GM21528 (cell line): ENCODE measurements around the gene RHOV.
"Not testable (repeated sequence)": the region's sequence is repeated elsewhere in the genome, so short reads cannot be mapped to it uniquely, and the experiment has no call there.

Experiments used
- ATAC-seq: cut with Tn5 transposase; IDR thresholded peaks from one replicate; pipeline ENCODE4 v1.9.1; 2021; ENCODE audit warnings: mild to moderate bottlenecking, moderate library complexity; ENCODE audit not compliant: unreplicated experiment, low FRiP score

Gene RHOV

DNA sequence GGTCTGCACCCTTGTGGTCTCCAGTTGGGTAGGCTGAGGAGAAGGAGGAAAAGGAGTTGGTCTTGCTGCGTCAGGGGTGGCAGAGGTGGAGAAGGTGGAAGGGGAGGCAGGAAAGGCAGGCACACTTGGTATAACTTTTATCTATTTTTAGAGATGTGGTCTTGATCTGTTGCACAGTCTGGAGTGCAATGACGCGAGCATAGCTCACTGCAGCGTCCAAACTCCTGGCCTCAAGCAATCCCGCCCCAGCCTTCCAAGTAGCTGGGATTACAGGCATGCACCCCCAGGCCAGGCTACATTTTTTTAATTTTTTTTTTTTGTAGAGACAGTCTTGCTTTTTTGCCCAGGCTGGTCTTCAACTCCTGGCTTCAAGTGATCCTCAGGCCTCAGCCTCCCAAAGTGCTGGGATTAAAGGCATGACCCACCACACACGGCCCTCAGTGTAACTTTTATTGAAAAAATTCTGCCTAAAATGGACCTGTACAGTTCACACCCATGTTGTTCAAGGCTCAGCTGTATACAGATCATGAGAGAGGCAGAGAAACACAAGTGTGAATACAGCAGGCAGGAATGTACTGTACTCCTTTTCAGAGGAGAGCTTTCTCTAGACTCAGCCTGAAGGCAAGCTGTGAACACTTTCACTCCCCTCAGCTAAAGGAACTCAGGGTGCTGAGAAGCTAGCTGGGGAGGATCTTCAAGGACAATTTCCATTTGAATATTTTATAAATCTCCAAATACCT, 2.1 kb upstream of the RHOV start:
- ATAC-seq: no peak

- ATAC-seq: no peak
Measured at GRCh38 chr15:40872791-40873693, 992 bp downstream of the RHOV start.

DNA sequence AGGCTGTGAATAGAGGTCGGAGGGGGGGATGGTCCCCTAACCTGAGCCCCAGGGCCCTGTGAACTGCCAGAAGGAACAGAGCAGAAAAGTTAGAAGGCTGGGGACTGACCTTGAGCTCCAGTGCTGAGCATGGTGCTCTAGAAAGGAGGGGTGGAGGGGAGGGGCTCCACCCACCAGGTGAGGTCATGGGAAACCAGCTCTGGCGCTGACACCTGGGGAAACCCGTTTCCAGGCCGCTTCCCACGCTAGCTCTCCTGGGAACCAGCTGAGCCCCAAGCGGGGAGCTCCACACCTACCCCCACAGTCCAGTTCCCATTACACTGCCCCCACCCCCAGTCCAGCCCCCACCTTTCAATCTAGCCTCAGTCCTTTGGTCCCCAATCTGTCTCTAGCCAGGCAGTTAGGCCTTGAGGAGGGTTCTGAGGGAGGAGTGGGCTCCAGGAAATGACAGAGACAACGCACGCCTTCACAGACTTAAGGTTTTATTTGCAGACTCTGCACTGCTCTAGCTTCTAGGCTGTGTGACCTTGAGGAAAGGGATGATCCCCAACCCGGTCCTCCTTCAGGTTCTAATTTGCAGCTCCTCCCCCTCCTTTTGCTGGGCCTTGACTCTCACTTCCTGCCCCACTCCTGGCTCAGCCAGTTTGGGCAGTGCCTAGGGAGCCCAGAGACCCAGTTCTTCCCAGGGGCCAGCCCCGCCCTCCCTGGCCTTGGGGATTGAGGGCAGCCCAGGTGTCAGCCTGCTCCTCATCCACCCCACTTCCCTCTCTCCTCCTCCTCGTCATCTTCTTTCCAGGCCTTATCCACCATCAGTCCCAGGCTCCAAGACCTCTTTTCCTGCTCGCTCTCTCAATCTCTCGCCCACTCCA, 2.1 kb downstream of the RHOV start:
- ATAC-seq: no peak

GRCh38 chr15:40870716-40871115, 3.3 kb downstream of the RHOV start:
- no peak for ATAC-seq

- ATAC-seq: no peak
Measured at GRCh38 chr15:40869686-40870085, 4.3 kb downstream of the RHOV start.

GRCh38 chr15:40867199-40867598, 6.8 kb downstream of the RHOV start:
- no peak for ATAC-seq

- no peak for ATAC-seq
Measured at GRCh38 chr15:40863660-40864270, 10.3 kb downstream of the RHOV start.

DNA sequence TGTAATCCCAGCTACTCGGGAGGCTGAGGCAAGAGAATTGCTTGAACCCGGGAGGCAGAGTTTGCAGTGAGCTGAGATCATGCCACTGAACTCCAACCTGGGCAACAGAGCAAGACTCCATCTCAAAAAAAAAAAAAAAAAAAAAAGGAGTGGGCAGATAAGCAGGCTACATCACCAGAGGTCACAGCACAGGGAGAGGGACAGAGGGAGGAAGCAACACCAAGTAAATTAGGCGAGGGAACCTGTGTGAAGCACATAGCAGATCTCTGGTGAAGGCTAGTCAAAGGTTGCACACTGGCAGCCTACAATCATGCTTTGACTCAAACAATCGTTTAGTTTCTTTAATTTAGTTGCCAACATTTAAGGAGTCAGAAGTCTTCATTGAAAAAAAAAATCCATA, 12.9 kb downstream of the RHOV start:
- not testable (repeated sequence) for ATAC-seq

- ATAC-seq: peak; percentile 75
Measured at GRCh38 chr15:40859206-40859851, 14.7 kb downstream of the RHOV start.

GRCh38 chr15:40858706-40859105, 15.3 kb downstream of the RHOV start:
- ATAC-seq: no peak

GRCh38 chr15:40857601-40858341, 16.3 kb downstream of the RHOV start:
- ATAC-seq: peak; percentile 55

- ATAC-seq: no peak
Measured at GRCh38 chr15:40856746-40857145, 17.3 kb downstream of the RHOV start.

DNA sequence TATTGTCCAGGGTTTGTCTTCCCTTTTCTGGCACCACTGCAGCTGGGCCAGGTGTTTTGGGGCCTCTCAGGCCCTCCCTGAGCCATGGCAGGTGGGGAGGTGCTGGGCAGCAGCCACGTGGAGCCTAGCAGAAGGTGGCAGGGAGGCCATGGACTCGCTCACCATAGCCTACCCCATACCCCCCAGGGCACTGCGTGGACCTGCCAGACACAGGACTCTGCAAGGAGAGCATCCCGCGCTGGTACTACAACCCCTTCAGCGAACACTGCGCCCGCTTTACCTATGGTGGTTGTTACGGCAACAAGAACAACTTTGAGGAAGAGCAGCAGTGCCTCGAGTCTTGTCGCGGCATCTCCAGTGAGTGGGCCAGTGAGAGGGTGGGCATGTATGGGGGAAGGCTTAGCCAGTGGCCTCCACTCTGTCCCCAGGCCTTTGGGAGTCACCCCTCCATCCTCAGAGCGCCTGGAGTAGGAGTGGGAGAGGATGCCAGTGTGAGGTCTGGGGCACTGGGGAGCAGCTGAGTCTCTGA, 18.3 kb downstream of the RHOV start:
- ATAC-seq: no peak

GRCh38 chr15:40854161-40854560, 19.9 kb downstream of the RHOV start:
- ATAC-seq: no peak

DNA sequence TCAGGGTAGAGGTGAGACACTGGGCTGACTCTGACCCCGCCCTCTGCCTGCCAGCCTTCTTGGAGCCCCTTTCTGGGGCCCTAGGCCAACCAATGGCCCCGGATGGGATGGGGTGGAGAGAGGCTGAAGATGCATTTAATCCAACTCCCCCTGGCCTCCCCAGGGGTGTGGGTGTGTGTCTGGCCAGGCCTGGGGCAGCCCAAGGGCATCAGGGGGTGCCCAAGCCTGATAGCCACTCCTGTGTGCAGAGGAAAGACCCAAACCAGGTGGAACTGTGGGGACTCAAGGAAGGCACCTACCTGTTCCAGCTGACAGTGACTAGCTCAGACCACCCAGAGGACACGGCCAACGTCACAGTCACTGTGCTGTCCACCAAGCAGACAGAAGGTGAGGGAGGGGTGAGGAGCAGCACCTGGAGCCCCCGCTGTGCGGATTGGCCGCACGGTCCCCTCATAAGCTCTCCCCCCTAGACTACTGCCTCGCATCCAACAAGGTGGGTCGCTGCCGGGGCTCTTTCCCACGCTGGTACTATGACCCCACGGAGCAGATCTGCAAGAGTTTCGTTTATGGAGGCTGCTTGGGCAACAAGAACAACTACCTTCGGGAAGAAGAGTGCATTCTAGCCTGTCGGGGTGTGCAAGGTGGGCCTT, 20.7 kb downstream of the RHOV start:
- ATAC-seq: no peak

GRCh38 chr15:40852529-40852928, 21.5 kb downstream of the RHOV start:
- ATAC-seq: no peak

GRCh38 chr15:40850576-40851112, 23.4 kb downstream of the RHOV start:
- no peak for ATAC-seq
